Mammary epithelial cell (primary cell): ENCODE results near the gene TCF4.

ENCODE experiments used
- CTCF ChIP-seq, 2 donors: IDR thresholded peaks in 1 of 2; conservative IDR thresholded peaks in 1 of 2; 2 replicates each; pipeline ENCODE4 v1.5.1; 2011 to 2012; ENCODE audit warnings: inconsistent platforms in 2 of 2, low read length in 2 of 2, mild to moderate bottlenecking in 2 of 2, control low read depth in 1 of 2, low read depth in 1 of 2; ENCODE audit not compliant: insufficient read depth in 1 of 2; ENCODE audit errors: extremely low read depth in 1 of 2
- EZH2 ChIP-seq: IDR thresholded peaks from 2 replicates; pipeline ENCODE4 v1.6.1; 2012; ENCODE audit warnings: low read length, inconsistent platforms, borderline replicate concordance

GRCh38 chr18:55284614-55285013 is 303.4 kb downstream of the TCF4 start:
- no peak for TF ChIP-seq CTCF (conservative IDR thresholded peaks at IDR 0.05 in 1 of 2, IDR thresholded peaks at IDR 0.05 in 1 of 2; ENCODE audit: extremely low read depth in 1 of 2, insufficient read depth in 1 of 2, low read depth in 1 of 2, low read length in 2 of 2)
- no peak for TF ChIP-seq EZH2
